A549 (cell line): ENCODE data around the gene PORCN. TPM values are rescaled to one million over a fixed set of nuclear protein-coding genes. Genes with fewer than 3 reads are reported as not detected.

Experiments used
- ATAC-seq, 2 experiments: fragments of 200-7000 bp in 1 of 2; fragments of >200 bp in 1 of 2; cut with Nextera tagmentation in 1 of 2; cut with Tn5 transposase in 1 of 2; 3 replicates each; pipeline versions ENCODE4 v1.8.0 to v1.9.1; 2018 to 2020; ENCODE audit warnings: mild to moderate bottlenecking in 1 of 2, moderate library complexity in 1 of 2
- CTCF ChIA-PET: fragments of 300-600 bp; sonication (Branson Sonifier 250); formaldehyde crosslinking; extraction: SDS; loops from one replicate; lab custom pipeline; 2021; ENCODE audit warnings: antibody characterized with exemption, inconsistent platforms; lab: Yijun Ruan, JAX
- POLR2A ChIA-PET: fragments of 350-600 bp; formaldehyde crosslinking; extraction: SDS; loops from one replicate; lab custom pipeline; 2021; ENCODE audit warnings: antibody characterized with exemption, inconsistent platforms; lab: Yijun Ruan, JAX
- DNase-seq, 2 experiments: peaks; one replicate each; pipeline versions ENCODE4 v3.0.0 to v3.0.0-alpha.2; 2011 to 2016; ENCODE audit warnings: low read depth in 1 of 2, low spot score in 1 of 2
- FAIRE-seq: peaks from 2 replicates; lab custom pipeline; 2011; peaks lifted over from hg19 to GRCh38; lab: Jason Lieb, UNC
- H3K27ac ChIP-seq, 2 experiments: fragments of >200 bp; sonication (Bioruptor Twin); formaldehyde crosslinking; 3 replicates each; pipeline ENCODE4 v1.5.1; 2016 to 2017
- H3K4me1 ChIP-seq: fragments of >200 bp; sonication (Bioruptor Twin); formaldehyde crosslinking; 3 replicates; pipeline ENCODE4 v1.6.1; 2016
- H3K4me2 ChIP-seq: fragments of >200 bp; sonication (Bioruptor Twin); formaldehyde crosslinking; 3 replicates; pipeline ENCODE4 v1.6.1; 2016
- H3K4me3 ChIP-seq: fragments of >200 bp; sonication (Bioruptor Twin); formaldehyde crosslinking; 3 replicates; pipeline ENCODE4 v1.5.1; 2016
- H3K9me3 ChIP-seq: fragments of >200 bp; sonication (Bioruptor Twin); formaldehyde crosslinking; 3 replicates; pipeline ENCODE4 v1.6.1; 2016
- BHLHE40 ChIP-seq: IDR thresholded peaks from 2 replicates; pipeline ENCODE4 v1.6.1; 2012; ENCODE audit warnings: low read depth, low read length, inconsistent platforms
- CEBPB ChIP-seq, 2 experiments: fragments of >200 bp in 1 of 2; sonication (Bioruptor Twin) in 1 of 2; formaldehyde crosslinking in 1 of 2; IDR thresholded peaks; 2 replicates each; pipeline ENCODE4 v1.6.1; 2012 to 2016
- CHD4 ChIP-seq: fragments of 200-600 bp; sonication (generic); IDR thresholded peaks from 2 replicates; pipeline ENCODE4 v1.6.1; 2016; ENCODE audit warnings: antibody characterized with exemption, mild to moderate bottlenecking, borderline replicate concordance
- EHF ChIP-seq: fragments of 250-450 bp; sonication (Bioruptor Pico); IDR thresholded peaks from 2 replicates; pipeline ENCODE4 v1.5.0; 2020; ENCODE audit warnings: mild to moderate bottlenecking
- ESRRA ChIP-seq: fragments of 150-350 bp; IDR thresholded peaks from 2 replicates; pipeline ENCODE4 v1.6.1; 2014; ENCODE audit warnings: mild to moderate bottlenecking, low read length, borderline replicate concordance
- FOSB ChIP-seq: fragments of 250-450 bp; sonication (Bioruptor Pico); IDR thresholded peaks from 2 replicates; pipeline ENCODE4 v1.5.0; 2020; ENCODE audit warnings: mild to moderate bottlenecking, moderate library complexity
- FOSL2 ChIP-seq, 2 experiments: fragments of 450-650 bp in 1 of 2; fragments of >200 bp in 1 of 2; sonication (Bioruptor Twin) in 1 of 2; formaldehyde crosslinking; IDR thresholded peaks; 2 replicates each; pipeline versions ENCODE4 v1.5.0 to v1.6.1; 2016 to 2020; ENCODE audit warnings: mild to moderate bottlenecking in 1 of 2, moderate library complexity in 1 of 2
- FOXS1 ChIP-seq: fragments of 250-450 bp; sonication (Bioruptor Pico); IDR thresholded peaks from 2 replicates; pipeline ENCODE4 v1.5.0; 2020; ENCODE audit warnings: mild to moderate bottlenecking, moderate library complexity
- HEYL ChIP-seq: fragments of 250-450 bp; sonication (Bioruptor Pico); IDR thresholded peaks from 2 replicates; pipeline ENCODE4 v1.8.0; 2021; ENCODE audit warnings: mild to moderate bottlenecking, moderate library complexity
- HOXB5 ChIP-seq: fragments of 250-450 bp; sonication (Bioruptor Pico); IDR thresholded peaks from 2 replicates; pipeline ENCODE4 v1.5.0; 2020; ENCODE audit warnings: mild to moderate bottlenecking, moderate library complexity
- JUNB ChIP-seq: fragments of >200 bp; sonication (Bioruptor Twin); formaldehyde crosslinking; IDR thresholded peaks from 2 replicates; pipeline ENCODE4 v1.6.1; 2016
- KDM5A ChIP-seq: fragments of 200-600 bp; sonication (generic); IDR thresholded peaks from 2 replicates; pipeline ENCODE4 v1.6.1; 2016; ENCODE audit warnings: antibody characterized with exemption, mild to moderate bottlenecking
- MAFK ChIP-seq: fragments of 450-650 bp; IDR thresholded peaks from 2 replicates; pipeline ENCODE4 v1.6.1; 2014; ENCODE audit not compliant: partially characterized antibody
- MAX ChIP-seq: IDR thresholded peaks from 2 replicates; pipeline ENCODE4 v1.6.1; 2012
- NFE2L2 ChIP-seq: fragments of 150-350 bp; conservative IDR thresholded peaks from 2 replicates; pipeline ENCODE4 v1.6.1; 2014; ENCODE audit warnings: low read length
- PBX3 ChIP-seq: IDR thresholded peaks from 2 replicates; pipeline ENCODE4 v1.6.1; 2012
- PHF8 ChIP-seq: fragments of 200-600 bp; sonication (generic); IDR thresholded peaks from 2 replicates; pipeline ENCODE4 v1.6.1; 2016; ENCODE audit warnings: low read depth, mild to moderate bottlenecking, antibody characterized with exemption, moderate library complexity, borderline replicate concordance
- POLR2A ChIP-seq: IDR thresholded peaks from 2 replicates; pipeline ENCODE4 v1.6.1; 2012; ENCODE audit warnings: mild to moderate bottlenecking, low read length
- RAD21 ChIP-seq, 2 experiments: fragments of >200 bp in 1 of 2; sonication (Bioruptor Twin) in 1 of 2; formaldehyde crosslinking in 1 of 2; IDR thresholded peaks in 1 of 2; conservative IDR thresholded peaks in 1 of 2; 2 replicates in 1 of 2; 3 replicates in 1 of 2; pipeline ENCODE4 v1.6.1; 2012 to 2018; ENCODE audit warnings: inconsistent platforms in 1 of 2
- RARB ChIP-seq: fragments of 250-450 bp; sonication (Bioruptor Pico); IDR thresholded peaks from 2 replicates; pipeline ENCODE4 v1.8.0; 2021; ENCODE audit warnings: mild to moderate bottlenecking, moderate library complexity
- REST ChIP-seq: fragments of 200-600 bp; sonication (generic); IDR thresholded peaks from 2 replicates; pipeline ENCODE4 v1.6.1; 2016; ENCODE audit warnings: antibody characterized with exemption, mild to moderate bottlenecking, moderate library complexity
- SMC3 ChIP-seq: fragments of >200 bp; sonication (Bioruptor Twin); formaldehyde crosslinking; IDR thresholded peaks from 3 replicates; pipeline ENCODE4 v1.6.1; 2018; ENCODE audit warnings: inconsistent platforms
- SREBF2 ChIP-seq: fragments of 450-650 bp; IDR thresholded peaks from 2 replicates; pipeline ENCODE4 v1.6.1; 2014; ENCODE audit warnings: mild to moderate bottlenecking, moderate library complexity
- TP53 ChIP-seq: fragments of 250-450 bp; sonication (Bioruptor Pico); IDR thresholded peaks from 2 replicates; pipeline ENCODE4 v1.5.0; 2021; ENCODE audit warnings: mild to moderate bottlenecking, moderate library complexity
- ZFP36 ChIP-seq: fragments of 450-650 bp; IDR thresholded peaks from 2 replicates; pipeline ENCODE4 v1.6.1; 2014; ENCODE audit warnings: borderline replicate concordance; ENCODE audit not compliant: partially characterized antibody
- ZNF302 ChIP-seq: fragments of 250-450 bp; sonication (Bioruptor Pico); IDR thresholded peaks from 2 replicates; pipeline ENCODE4 v1.9.0; 2021; ENCODE audit warnings: inconsistent platforms, mild to moderate bottlenecking, moderate library complexity
- WGBS: methylation state at CpG from one replicate; pipeline ENCODE4 v1.1.6; 2017; ENCODE audit errors: missing lambda C conversion rate; 5-methylcytosine and 5-hydroxymethylcytosine counted together
- polyA plus RNA-seq, 4 experiments: library from polyadenylated mRNA; depleted of rRNA in 3 of 4; stranded (reverse); fragments of >200 nt; fragmentation: RNase III in 1 of 4; extraction: RNeasy Plus Mini Kit Qiagen cat#74134 plus additional on column Dnase treatment in 1 of 4; gene quantifications; 2 replicates in 3 of 4; 3 replicates in 1 of 4; pipeline ENCODE4 v1.2.3, GENCODE V29; 2011 to 2017

Gene PORCN
- polyA plus RNA-seq, 2 of the 4 experiments (the other 2 are of a cell fraction) = 9.4 to 18.6 TPM

DNA sequence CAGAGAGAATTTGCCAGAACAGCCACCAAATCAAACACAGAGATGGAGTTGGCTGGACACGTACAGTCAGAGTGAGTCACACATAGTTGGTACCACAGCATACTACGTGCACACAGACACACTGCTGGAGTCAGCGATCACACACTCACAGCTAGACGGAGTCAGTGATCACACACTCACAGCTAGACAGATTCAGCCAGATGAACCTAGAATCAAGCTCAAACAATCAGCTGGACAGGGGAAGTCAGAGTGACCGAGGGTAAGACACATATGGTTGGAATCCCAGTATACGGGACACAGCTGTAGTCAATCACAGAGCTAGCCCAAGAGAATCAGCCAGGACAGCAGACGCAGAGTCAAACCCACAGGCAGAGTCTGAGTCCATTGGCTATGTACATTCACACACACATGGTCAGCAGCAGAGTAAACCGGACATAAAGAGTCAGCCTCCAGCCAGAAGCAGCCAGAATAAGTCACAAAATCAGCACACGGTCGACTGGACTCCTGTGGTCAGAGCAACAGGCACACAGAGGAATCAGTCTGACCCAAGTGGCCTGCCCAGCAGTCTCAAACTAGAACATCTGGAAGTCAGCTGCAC, 43.4 kb upstream of the PORCN start (continued):
- TF ChIP-seq FOSL2 (IDR thresholded peaks at IDR 0.05) (no peak), FOSL2 (CRISPR knock-in tag; IDR thresholded peaks at IDR 0.05) (no peak), PHF8 (no peak)

DNA sequence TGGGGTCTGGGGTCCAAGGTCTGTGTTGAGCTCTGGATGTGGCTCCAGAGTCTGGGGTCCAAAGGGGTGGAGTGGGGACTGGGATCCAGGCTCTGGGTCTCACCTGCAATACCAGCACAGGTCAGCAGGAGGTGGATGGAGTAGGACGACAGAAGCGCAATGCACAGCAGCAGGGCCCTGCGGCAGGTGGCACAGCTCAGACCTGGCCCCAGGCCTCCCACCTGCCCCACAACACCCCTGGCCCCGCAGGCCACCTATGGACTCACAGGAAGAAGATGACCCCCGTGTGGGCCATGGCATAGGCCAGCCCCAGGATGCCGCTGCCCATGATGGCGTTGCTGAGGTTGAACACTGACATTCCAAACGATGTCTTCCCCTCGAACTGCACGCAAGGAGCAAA, 42.1 kb upstream of the PORCN start:
- no peak overlapping the region for H3K4me2 ChIP-seq
- H3K9me3 ChIP-seq = no peaks in the 10 kb centered on the region
- TF ChIP-seq ESRRA (no peak), KDM5A (no peak), PBX3 (no peak), PHF8 (no peak), NFE2L2 (no peak), POLR2A (no peak), SREBF2 (no peak), FOXS1 (no peak), JUNB (no peak), MAX (no peak), REST (no peak)
- ChIA-PET POLR2A (no interaction called here), CTCF (interaction anchor here (0.9 kb wide), 1 partner anchor 27 kb away, joined by 3 read pairs; no protein-coding TSS in a partner anchor)
- no peak overlapping the region for H3K4me3 ChIP-seq
- ATAC-seq = peak in 1 of 2 experiments; percentile 68; a peak in 3 of 6 replicates
- no peak for DNase-seq
- WGBS = 69% methylated on average over 4 of the region's 10 CpGs
- H3K4me1 ChIP-seq = no peaks in the 10 kb centered on the region
- H3K27ac ChIP-seq = no peak overlapping the region
- FAIRE-seq = no peak

GRCh38 chrX:48467281-48467761, 41.5 kb upstream of the PORCN start:
- POLR2A ChIA-PET = no interaction called here
- FAIRE-seq = no peak
- no peak; a peak in 2 of 6 replicates for ATAC-seq

GRCh38 chrX:48468247-48468671, 40.5 kb upstream of the PORCN start:
- DNase-seq (no peak), FAIRE-seq (no peak), ATAC-seq (no peak)
- Histone ChIP-seq H3K27ac (no peak overlapping the region), H3K4me2 (no peak overlapping the region), H3K4me1 (no peaks in the 10 kb centered on the region), H3K9me3 (no peaks in the 10 kb centered on the region), H3K4me3 (no peak overlapping the region)
- TF ChIP-seq BHLHE40 (no peak), ESRRA (no peak), CHD4 (no peak), RARB (no peak), RAD21 (conservative IDR thresholded peaks at IDR 0.05 in 1 of 2, IDR thresholded peaks at IDR 0.05 in 1 of 2) (no peak), FOSB (CRISPR knock-in tag) (no peak), ZFP36 (no peak), SREBF2 (no peak), SMC3 (no peak), MAFK (no peak), ZNF302 (CRISPR knock-in tag) (no peak), TP53 (no peak), HEYL (CRISPR knock-in tag) (no peak)
- WGBS = 32% methylated on average over 7 of the region's 18 CpGs
- ChIA-PET CTCF (no interaction called here), POLR2A (no interaction called here)

More at GRCh38 chrX:48467281-48467761, 41.5 kb upstream of the PORCN start:
- CTCF ChIA-PET = interaction anchor here (0.6 kb wide), 1 partner anchor 34 kb away, joined by 5 read pairs; no protein-coding TSS in a partner anchor
- TF ChIP-seq RARB = no peak
- no peak for TF ChIP-seq EHF
- TF ChIP-seq CEBPB (IDR thresholded peaks at IDR 0.05) = no peak
- no peak for TF ChIP-seq PHF8
- TF ChIP-seq KDM5A = no peak
- TF ChIP-seq HOXB5 (CRISPR knock-in tag) = no peak
- no peak for TF ChIP-seq FOSB (CRISPR knock-in tag)
- TF ChIP-seq, all 56 proteins: peak for 0
- Histone ChIP-seq H3K4me3 (no peak overlapping the region), H3K27ac (no peak overlapping the region), H3K9me3 (no peaks in the 10 kb centered on the region), H3K4me1 (no peaks in the 10 kb centered on the region), H3K4me2 (no peak overlapping the region)
- DNase-seq = no peak
- 77% methylated on average over 10 of the region's 10 CpGs for WGBS
